PFSK-1 (cell line): ENCODE data around the gene ANKRD9.

Source experiments
- FOXP2 ChIP-seq: optimal IDR thresholded peaks from 2 replicates; pipeline ENCODE3; 2011; ENCODE audit warnings: borderline replicate concordance, control low read depth, inconsistent platforms; ENCODE audit not compliant: insufficient read depth; ENCODE audit errors: extremely low read length, extremely low read depth
- POLR2AphosphoS5 ChIP-seq: IDR thresholded peaks from 2 replicates; pipeline ENCODE4 v1.6.1; 2012; ENCODE audit warnings: low read depth, mild to moderate bottlenecking, control low read depth, low read length, moderate library complexity
- SIN3A ChIP-seq: IDR thresholded peaks from 2 replicates; pipeline ENCODE4 v1.6.1; 2012; ENCODE audit warnings: mild to moderate bottlenecking, low read length, moderate library complexity, borderline replicate concordance; ENCODE audit not compliant: insufficient read depth
- TAF1 ChIP-seq: IDR thresholded peaks from 2 replicates; pipeline ENCODE4 v1.6.1; 2012; ENCODE audit warnings: low read length, control low read depth, borderline replicate concordance; ENCODE audit not compliant: insufficient read depth
- TF ChIP-seq, protein P1 (sequence below), 2 experiments: IDR thresholded peaks; 2 replicates each; pipeline versions ENCODE4 v1.6.1 to v1.8.0; 2011 to 2012; ENCODE audit warnings: low read depth in 2 of 2, low read length in 2 of 2, control low read depth in 1 of 2, inconsistent platforms in 1 of 2, mild to moderate bottlenecking in 1 of 2, moderate library complexity in 1 of 2; ENCODE audit not compliant: insufficient read depth in 1 of 2

ANKRD9 gene

DNA sequence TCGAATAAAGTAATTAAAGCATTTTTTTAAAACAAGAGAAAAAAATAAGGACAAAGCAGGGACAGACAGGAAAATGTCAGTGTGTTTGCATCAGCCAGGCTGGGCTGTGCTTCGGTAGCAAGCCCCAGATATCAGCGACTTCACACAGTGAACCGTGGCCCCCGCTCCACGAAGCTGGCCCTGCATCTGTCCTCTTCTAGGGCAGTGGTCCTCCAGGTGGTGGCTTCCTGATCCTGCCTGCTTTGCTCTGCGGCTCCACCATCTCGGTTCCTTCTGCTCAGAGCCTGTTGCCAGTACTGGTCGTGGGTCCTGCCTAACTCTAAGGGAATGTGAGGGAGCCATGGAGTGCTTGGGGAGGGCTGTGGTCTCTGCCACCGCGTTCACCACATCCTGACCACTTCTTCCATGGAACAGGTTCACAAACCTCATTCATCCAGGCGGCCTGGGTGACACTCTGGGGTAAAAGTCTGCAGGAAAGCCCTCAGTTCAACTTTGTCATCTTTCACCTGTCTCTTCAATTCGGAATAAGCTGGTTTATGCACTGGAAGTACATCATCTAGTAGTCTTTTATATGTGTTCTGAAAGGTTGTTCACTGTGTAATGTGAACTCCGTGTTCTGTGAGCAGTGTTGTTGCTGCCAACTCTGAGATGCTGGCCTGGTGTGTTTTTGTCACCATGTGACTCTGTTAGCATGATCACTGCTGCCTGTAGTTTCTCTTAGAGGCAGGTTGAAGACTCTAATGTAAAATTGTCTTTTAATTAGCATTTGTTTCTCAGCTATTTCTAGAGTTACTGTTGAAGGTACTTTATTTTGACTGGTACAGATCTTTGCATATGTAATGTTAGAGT, 47.9 kb downstream of the ANKRD9 start:
- TF ChIP-seq, protein P1, sequence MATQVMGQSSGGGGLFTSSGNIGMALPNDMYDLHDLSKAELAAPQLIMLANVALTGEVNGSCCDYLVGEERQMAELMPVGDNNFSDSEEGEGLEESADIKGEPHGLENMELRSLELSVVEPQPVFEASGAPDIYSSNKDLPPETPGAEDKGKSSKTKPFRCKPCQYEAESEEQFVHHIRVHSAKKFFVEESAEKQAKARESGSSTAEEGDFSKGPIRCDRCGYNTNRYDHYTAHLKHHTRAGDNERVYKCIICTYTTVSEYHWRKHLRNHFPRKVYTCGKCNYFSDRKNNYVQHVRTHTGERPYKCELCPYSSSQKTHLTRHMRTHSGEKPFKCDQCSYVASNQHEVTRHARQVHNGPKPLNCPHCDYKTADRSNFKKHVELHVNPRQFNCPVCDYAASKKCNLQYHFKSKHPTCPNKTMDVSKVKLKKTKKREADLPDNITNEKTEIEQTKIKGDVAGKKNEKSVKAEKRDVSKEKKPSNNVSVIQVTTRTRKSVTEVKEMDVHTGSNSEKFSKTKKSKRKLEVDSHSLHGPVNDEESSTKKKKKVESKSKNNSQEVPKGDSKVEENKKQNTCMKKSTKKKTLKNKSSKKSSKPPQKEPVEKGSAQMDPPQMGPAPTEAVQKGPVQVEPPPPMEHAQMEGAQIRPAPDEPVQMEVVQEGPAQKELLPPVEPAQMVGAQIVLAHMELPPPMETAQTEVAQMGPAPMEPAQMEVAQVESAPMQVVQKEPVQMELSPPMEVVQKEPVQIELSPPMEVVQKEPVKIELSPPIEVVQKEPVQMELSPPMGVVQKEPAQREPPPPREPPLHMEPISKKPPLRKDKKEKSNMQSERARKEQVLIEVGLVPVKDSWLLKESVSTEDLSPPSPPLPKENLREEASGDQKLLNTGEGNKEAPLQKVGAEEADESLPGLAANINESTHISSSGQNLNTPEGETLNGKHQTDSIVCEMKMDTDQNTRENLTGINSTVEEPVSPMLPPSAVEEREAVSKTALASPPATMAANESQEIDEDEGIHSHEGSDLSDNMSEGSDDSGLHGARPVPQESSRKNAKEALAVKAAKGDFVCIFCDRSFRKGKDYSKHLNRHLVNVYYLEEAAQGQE (IDR thresholded peaks at IDR 0.05; ENCODE audit: insufficient read depth in 1 of 2, low read depth in 2 of 2, low read length in 2 of 2), result no peak
- TF ChIP-seq SIN3A (no peak), POLR2AphosphoS5 (no peak), TAF1 (no peak), FOXP2 (no peak)

DNA sequence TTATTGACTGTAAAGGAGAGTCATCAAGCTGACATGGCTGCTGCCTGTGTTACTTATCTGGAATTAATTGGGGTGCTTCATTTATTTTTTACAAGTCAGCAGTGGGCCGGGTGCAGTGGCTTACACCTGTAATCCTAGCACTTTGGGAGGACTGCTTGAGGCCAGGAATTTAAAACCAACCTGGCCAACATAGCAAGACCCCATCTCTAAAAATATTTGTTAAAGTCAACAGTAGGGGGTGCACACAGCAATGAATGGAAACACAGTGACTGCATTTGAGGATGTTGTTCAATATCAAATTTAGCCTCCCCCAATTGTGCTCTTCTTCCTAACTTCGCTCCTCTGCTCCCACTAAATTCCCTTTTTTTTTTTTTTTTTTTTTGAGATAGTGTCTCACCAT, 52.1 kb downstream of the ANKRD9 start:
- TF ChIP-seq FOXP2 (no peak), POLR2AphosphoS5 (no peak), SIN3A (no peak), TAF1 (no peak)
- TF ChIP-seq, protein P1 (IDR thresholded peaks at IDR 0.05; ENCODE audit: insufficient read depth in 1 of 2, low read depth in 2 of 2, low read length in 2 of 2), result no peak

DNA sequence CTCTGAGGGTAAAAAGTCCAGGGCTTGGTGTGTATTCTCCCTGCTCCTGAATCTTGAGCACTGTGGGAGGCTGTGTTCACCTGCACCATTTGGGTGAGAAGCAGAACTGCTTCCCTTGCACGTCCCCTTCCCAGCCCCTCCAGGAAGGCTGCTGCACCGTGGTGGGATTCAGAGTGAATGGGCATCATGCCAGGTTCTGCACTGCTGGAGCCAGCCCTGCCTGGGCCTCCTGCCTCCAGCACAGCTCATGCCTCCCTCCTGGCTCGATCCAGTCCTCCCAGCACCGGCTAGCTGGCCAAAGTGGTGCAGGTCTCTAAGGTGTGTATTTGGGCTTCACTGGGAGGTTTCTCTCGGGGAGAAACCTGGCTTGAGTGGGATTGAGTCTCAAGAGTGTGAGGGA, 54.9 kb downstream of the ANKRD9 start:
- TF ChIP-seq, protein P1 (IDR thresholded peaks at IDR 0.05; ENCODE audit: insufficient read depth in 1 of 2, low read depth in 2 of 2, low read length in 2 of 2), result no peak
- TF ChIP-seq POLR2AphosphoS5, result no peak

DNA sequence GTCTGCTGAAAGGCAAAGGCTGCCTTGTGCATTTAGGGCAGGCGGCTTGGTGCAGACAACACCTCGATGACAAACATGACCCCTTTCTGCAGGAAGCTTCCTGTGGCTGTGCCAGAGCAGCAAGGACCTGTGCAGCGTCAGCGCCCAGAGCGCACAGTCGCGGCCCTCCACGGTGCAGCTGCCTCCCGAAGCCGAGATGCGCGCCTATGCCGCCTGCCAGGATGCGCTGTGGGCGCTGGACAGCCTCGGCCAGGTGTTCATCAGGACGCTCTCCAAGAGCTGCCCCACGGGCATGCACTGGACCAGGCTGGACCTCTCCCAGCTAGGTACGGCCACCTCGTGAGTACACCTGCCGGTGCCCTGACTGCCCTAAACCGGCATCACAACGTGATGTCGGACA, 57.3 kb downstream of the ANKRD9 start:
- TF ChIP-seq POLR2AphosphoS5, result no peak
- TF ChIP-seq FOXP2, result no peak
- TF ChIP-seq, protein P1 (IDR thresholded peaks at IDR 0.05; ENCODE audit: insufficient read depth in 1 of 2, low read depth in 2 of 2, low read length in 2 of 2), result no peak
- TF ChIP-seq TAF1, result no peak
- TF ChIP-seq SIN3A, result no peak
